Left colon (tissue), 2 donors: ENCODE results near the gene LMBR1. TPM values are rescaled to one million over a fixed set of nuclear protein-coding genes. Genes with fewer than 3 reads are reported as not detected.
"Not testable (repeated sequence)": the region's sequence is repeated elsewhere in the genome, so short reads cannot be mapped to it uniquely, and the experiment has no call there.

ENCODE experiments used
- ATAC-seq: fragments of 200-7000 bp; cut with Tn5 transposase; one replicate; pipeline ENCODE4 v1.9.1; 2020; ENCODE audit warnings: mild to moderate bottlenecking, moderate library complexity
- DNase-seq, 2 donors: peaks; one replicate each; pipeline ENCODE4 v3.0.0-alpha.2; 2020
- intact Hi-C, 2 donors: fragments of 100-400 bp; cut with DNase I in 1 of 2; cut with micrococcal nuclease in 1 of 2; formaldehyde crosslinking; loops; one replicate each; pipeline versions ENCODE4 v1.11.2 to v1.14.0; 2022; cut with DNase I, micrococcal nuclease
- total RNA-seq, 2 donors: library from RNA; stranded (reverse); fragmentation: NEBNext Ultra II Directional; extraction: Animal tissue kit (Norgen Biotek cat#: 25700); gene quantifications; one replicate each; pipeline ENCODE4 v1.2.1, GENCODE V29; 2021
- donor health status: DM: no; HTN: no; CAD: no.
- donor health status: DM: yes; HTN: yes; CAD: no.

LMBR1 gene
- total RNA-seq, 2 donors from 2014 or later, result 48.9 to 49.9 TPM

- ATAC-seq (no peak), DNase-seq (no peak)
- intact Hi-C loops, result no loop called here
Observed at GRCh38 chr7:156654511-156655234, 238.3 kb downstream of the LMBR1 start.

GRCh38 chr7:156652886-156653568 lies 240.0 kb downstream of the LMBR1 start:
- no peak for DNase-seq
- intact Hi-C loops, result no loop called here
- no peak for ATAC-seq

- no peak for ATAC-seq
- intact Hi-C loops, result no loop called here
Observed at GRCh38 chr7:156651474-156651873, 241.5 kb downstream of the LMBR1 start.

GRCh38 chr7:156650042-156650441 lies 242.9 kb downstream of the LMBR1 start:
- peak; percentile 99 for ATAC-seq
- intact Hi-C loops, result no loop called here

More at GRCh38 chr7:156651474-156651873, 241.5 kb downstream of the LMBR1 start:
- DNase-seq, result no peak

GRCh38 chr7:156647330-156647729 lies 245.7 kb downstream of the LMBR1 start:
- ATAC-seq, DNase-seq, intact Hi-C loops: not testable (repeated sequence)

More at GRCh38 chr7:156650042-156650441, 242.9 kb downstream of the LMBR1 start:
- peak; percentile 55 for DNase-seq

- intact Hi-C loops, result no loop called here
- ATAC-seq (no peak), DNase-seq (no peak)
Observed at GRCh38 chr7:156642306-156643045, 250.5 kb downstream of the LMBR1 start.

GRCh38 chr7:156640949-156641485 lies 252.0 kb downstream of the LMBR1 start:
- peak; percentile 64 for ATAC-seq
- intact Hi-C loops, result no loop called here
- peak; percentile 49 to 72 for DNase-seq

- intact Hi-C loops, result no loop called here
- DNase-seq, result peak; percentile 95 to 98
- peak; percentile 96 for ATAC-seq
Observed at GRCh38 chr7:156640257-156640948, 252.6 kb downstream of the LMBR1 start, which contains the start of gene RNF32. TSS of gene RNF32 (plus strand) at chr7:156640774. CDS start at chr7:156643878, 3,104 bp downstream.

GRCh38 chr7:156639426-156640256 lies 253.3 kb downstream of the LMBR1 start:
- intact Hi-C loops, result no loop called here
- ATAC-seq (peak; percentile 0), DNase-seq (peak in 1 of 2 donors; percentile 27)

- no peak for DNase-seq
- no peak for ATAC-seq
- intact Hi-C loops, result no loop called here
Observed at GRCh38 chr7:156638443-156639077, 254.4 kb downstream of the LMBR1 start.

- ATAC-seq, DNase-seq, intact Hi-C loops: not testable (repeated sequence)
Observed at GRCh38 chr7:156637093-156637492, 255.9 kb downstream of the LMBR1 start.

- intact Hi-C loops, result no loop called here
- DNase-seq (no peak), ATAC-seq (no peak)
Observed at GRCh38 chr7:156635529-156636385, 257.2 kb downstream of the LMBR1 start.

- no peak for DNase-seq
- intact Hi-C loops, result no loop called here
Observed at GRCh38 chr7:156634117-156634516, 258.9 kb downstream of the LMBR1 start.

GRCh38 chr7:156629873-156630272 lies 263.1 kb downstream of the LMBR1 start:
- DNase-seq (no peak), ATAC-seq (no peak)
- intact Hi-C loops, result no loop called here

More at GRCh38 chr7:156634117-156634516, 258.9 kb downstream of the LMBR1 start:
- no peak for ATAC-seq

- ATAC-seq, result no peak
- no peak for DNase-seq
- intact Hi-C loops, result no loop called here
Observed at GRCh38 chr7:156628562-156628961, 264.4 kb downstream of the LMBR1 start.
